T-helper 22 cell (primary cell): ENCODE results near the gene ZFHX3.
"Not testable (repeated sequence)": the region's sequence is repeated elsewhere in the genome, so short reads cannot be mapped to it uniquely, and the experiment has no call there.

Experiments
- DNase-seq: peaks from one replicate; pipeline ENCODE4 v3.0.0-alpha.2; 2020; ENCODE audit warnings: low read depth

ZFHX3 gene

GRCh38 chr16:72995151-72995881 is 52.6 kb downstream of the ZFHX3 start:
- DNase-seq: no peak

- DNase-seq: no peak
Observed at GRCh38 chr16:72992142-72992601, 55.8 kb downstream of the ZFHX3 start.

GRCh38 chr16:72991644-72992043 is 56.3 kb downstream of the ZFHX3 start:
- no peak for DNase-seq

GRCh38 chr16:72991211-72991610 is 56.7 kb downstream of the ZFHX3 start:
- DNase-seq: no peak

- DNase-seq: no peak
Observed at GRCh38 chr16:72990571-72990970, 57.4 kb downstream of the ZFHX3 start.

GRCh38 chr16:72989579-72990551 is 58.1 kb downstream of the ZFHX3 start:
- no peak for DNase-seq

- not testable (repeated sequence) for DNase-seq
Observed at GRCh38 chr16:72989203-72989578, 58.7 kb downstream of the ZFHX3 start.

GRCh38 chr16:72988569-72988968 is 59.4 kb downstream of the ZFHX3 start:
- no peak for DNase-seq

GRCh38 chr16:72987480-72987901 is 60.4 kb downstream of the ZFHX3 start:
- no peak for DNase-seq

- DNase-seq: no peak
Observed at GRCh38 chr16:72985995-72986394, 61.9 kb downstream of the ZFHX3 start.

GRCh38 chr16:72985148-72985941 is 62.6 kb downstream of the ZFHX3 start:
- no peak for DNase-seq

GRCh38 chr16:72983728-72984350 is 64.1 kb downstream of the ZFHX3 start:
- no peak for DNase-seq

- no peak for DNase-seq
Observed at GRCh38 chr16:72983241-72983640, 64.7 kb downstream of the ZFHX3 start.

GRCh38 chr16:72979974-72980373 is 68.0 kb downstream of the ZFHX3 start:
- DNase-seq: no peak

GRCh38 chr16:72978212-72978611 is 69.7 kb downstream of the ZFHX3 start:
- DNase-seq: no peak

- DNase-seq: no peak
Observed at GRCh38 chr16:72977127-72977526, 70.8 kb downstream of the ZFHX3 start.

GRCh38 chr16:72976438-72977064 is 71.4 kb downstream of the ZFHX3 start:
- no peak for DNase-seq

GRCh38 chr16:72975809-72976437 is 72.0 kb downstream of the ZFHX3 start:
- no peak for DNase-seq

GRCh38 chr16:72974142-72974769 is 73.7 kb downstream of the ZFHX3 start:
- DNase-seq: no peak

GRCh38 chr16:72972878-72973571 is 74.9 kb downstream of the ZFHX3 start:
- no peak for DNase-seq
